ENCODE measurements around the gene ATP5F1E. TPM values are rescaled to one million over a fixed set of nuclear protein-coding genes. Genes with fewer than 3 reads are reported as not detected.
"Not testable (repeated sequence)": the region's sequence is repeated elsewhere in the genome, so short reads cannot be mapped to it uniquely, and the experiment has no call there.

The ATP5F1E gene
- polyA plus RNA-seq, 1 donor: 156 TPM

DNA sequence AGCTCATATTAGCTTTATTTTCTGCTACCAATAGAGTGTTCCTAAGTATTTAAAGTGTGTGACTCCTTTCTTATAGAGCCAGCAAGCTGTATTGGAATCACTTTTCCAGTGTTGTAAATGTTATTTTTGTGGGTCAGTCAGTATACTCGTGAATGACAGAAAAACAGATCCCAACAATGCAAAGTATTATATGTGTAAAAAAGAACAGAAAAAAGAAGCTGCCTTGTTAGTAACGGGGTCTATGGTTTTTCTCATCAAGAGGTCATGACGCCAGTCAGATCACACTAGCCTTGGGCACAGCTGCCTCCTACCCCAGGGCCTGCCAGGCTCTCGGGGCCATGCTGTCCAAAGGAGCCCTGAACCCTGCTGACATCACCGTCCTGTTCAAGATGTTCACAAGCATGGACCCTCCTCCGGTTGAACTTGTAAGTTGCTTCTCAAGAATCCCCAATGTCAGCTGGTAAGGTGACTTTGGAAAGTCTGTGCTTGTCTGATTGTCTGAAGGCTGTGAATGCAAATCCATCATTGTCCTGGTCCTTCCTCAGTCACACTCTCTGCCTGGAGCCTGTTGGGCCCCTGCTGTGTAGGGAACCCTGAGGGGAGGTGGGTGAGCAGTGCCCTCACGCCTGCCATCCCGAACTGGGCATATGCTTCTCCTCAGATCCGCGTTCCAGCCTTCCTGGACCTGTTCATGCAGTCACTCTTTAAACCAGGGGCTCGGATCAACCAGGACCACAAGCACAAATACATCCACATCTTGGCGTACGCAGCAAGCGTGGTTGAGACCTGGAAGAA lies 41.3 kb downstream of the ATP5F1E start:
- no peak for DNase-seq (ENCODE audit: low read depth)

DNA sequence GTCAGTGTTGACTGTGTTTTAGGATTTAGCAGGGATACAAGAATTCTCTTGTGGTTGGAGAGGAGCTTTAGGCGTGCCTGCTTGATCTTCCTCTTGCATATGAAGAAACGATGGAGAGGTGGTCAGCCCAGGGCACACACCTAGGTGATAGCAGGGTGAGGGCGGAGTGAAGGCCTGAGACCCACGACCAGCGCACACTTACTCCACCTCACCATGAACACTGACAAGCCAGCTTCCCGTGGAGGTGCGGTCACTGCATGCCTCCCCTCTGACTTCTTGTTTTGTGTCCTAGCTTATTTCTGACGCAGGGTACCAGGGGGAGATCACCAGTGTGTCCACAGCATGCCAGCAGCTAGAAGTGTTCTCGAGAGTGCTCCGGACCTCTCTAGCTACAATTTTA lies 42.9 kb downstream of the ATP5F1E start:
- DNase-seq (ENCODE audit: low read depth): no peak

DNA sequence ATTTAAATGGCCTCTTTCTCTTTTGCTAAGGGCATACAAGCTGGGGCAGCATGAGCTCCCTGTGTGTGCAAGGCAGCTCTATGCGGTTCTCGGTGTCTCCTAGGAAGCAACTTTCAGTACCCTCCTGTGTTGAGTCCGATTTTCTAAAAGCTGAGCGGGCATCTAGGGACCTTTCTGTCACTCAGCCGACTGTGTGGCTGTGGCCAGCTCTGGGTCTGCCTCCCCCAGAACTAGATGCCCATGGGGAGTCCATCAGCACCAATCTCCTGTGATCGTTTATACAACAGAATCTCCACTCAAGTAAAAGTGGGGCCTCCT lies 43.6 kb downstream of the ATP5F1E start:
- DNase-seq (ENCODE audit: low read depth): no peak

DNA sequence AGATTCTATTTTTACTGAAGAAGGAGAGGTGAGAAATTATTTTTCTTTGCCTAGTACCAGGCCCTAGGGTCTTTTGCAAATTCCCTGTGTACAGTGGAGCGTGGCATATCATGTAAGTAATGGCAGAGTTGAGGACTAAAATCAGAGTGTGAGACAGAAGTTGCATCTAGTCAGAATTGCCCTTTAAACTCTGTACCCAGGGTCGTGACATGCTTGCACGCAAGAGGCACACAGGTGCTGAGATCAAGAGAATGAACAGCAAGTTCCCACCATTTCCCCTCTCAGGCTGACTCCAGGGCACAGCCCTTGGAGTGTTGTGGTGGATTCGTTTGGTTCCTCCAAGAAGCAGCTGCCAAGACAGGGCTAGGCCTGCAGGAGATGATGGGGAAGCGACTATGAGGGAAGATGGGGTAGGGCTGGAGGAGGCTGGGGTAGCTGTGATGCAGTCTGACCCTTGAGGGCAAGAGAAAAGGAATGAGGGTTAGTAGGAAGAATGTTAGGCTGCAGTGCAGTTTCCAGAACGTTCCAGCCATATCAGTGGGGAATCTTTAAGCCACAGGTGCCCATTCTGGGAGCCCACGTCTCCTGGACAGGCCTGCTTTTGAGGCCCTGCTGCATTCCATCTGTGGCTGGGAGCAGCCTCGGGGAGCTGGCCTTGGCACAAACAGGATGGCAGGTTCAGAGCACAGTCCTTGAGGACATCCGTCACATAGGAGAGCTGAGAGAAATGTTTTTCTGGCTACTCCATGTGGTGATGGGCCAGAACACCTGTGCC lies 44.2 kb downstream of the ATP5F1E start:
- DNase-seq (ENCODE audit: low read depth): no peak

DNA sequence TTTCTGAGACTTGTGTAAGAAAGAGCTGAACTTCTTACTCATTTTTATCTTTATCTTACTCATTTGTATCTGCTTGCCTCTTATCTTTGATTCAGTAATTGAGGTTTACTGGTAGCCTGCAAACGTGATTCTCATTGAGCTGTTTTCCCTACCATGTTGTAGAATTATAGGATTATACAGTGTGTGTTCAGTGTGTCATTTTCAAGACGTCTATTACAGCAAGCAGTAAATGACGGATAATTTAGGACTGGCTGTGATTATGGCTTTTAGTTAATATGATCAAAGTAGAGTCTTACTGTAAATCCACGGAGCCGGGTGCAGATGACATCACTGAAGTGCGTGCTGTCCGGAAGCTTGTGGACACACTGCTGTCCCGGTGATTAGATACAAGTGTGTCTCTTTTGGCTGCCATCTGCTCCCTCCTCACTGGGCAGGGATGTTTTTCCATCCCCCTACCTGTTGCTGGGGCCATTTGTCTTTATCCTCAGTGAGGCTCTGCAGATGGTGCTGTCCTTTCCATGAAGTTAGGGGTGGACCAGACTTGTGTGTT lies 45.1 kb downstream of the ATP5F1E start:
- DNase-seq (ENCODE audit: low read depth): no peak

GRCh38 chr20:58986286-58986967 lies 45.7 kb downstream of the ATP5F1E start:
- DNase-seq (ENCODE audit: low read depth): no peak

DNA sequence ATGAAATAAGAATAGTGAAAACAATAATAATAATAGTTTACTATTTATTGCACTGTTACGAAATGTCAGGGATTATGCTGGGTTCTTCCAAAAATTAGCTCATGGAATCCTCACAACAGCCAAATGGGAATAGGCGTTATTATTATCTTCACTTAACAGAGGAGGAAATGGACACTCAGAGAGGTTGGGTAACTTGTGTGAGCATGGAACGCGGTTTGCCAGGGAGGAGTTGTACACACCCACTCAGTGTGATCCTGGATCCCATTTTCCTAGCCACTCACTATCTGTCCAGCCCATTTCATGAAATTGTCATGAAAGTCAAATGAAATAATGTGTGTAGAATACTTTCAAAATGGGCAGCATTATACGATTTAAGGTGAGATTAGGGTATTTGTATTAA lies 46.5 kb downstream of the ATP5F1E start:
- DNase-seq (ENCODE audit: low read depth): no peak

DNA sequence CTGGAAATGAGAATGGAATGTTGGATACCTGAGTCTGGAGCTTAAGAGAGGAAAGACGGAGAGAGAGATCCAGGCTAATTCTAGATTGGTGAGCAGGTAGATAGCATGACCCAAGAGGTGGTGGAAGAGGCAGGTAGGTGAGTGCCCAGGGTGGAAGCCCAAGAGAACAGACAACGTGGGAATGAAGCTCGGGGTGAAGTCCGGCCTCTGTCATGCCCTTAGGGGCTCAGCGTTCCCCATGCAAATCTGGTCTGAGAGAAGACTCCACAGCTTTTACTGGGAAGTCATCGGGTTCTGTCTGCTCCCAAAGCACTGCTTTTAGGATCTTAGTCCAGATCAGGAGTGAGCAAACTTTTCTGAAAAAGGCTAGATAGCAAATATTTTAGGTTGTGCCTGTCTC lies 47.4 kb downstream of the ATP5F1E start:
- no peak for DNase-seq (ENCODE audit: low read depth)

DNA sequence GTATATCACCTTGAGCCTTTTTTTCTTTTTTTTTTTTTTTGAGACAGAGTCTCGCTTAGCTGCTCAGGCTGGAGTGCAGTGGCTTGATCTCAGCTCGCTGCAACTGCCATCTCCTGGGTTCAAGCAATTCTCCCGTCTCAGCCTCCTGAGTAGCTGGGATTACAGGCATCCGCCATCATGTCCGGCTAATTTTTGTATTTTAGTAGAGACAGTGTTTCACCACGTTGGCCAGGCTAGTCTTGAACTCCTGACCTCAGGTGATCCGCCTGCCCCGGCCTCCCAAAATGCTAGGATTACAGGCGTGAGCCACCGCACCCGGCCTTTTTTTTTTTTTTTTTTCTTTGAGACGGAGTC lies 49.0 kb downstream of the ATP5F1E start:
- DNase-seq (ENCODE audit: low read depth): not testable (repeated sequence)

DNA sequence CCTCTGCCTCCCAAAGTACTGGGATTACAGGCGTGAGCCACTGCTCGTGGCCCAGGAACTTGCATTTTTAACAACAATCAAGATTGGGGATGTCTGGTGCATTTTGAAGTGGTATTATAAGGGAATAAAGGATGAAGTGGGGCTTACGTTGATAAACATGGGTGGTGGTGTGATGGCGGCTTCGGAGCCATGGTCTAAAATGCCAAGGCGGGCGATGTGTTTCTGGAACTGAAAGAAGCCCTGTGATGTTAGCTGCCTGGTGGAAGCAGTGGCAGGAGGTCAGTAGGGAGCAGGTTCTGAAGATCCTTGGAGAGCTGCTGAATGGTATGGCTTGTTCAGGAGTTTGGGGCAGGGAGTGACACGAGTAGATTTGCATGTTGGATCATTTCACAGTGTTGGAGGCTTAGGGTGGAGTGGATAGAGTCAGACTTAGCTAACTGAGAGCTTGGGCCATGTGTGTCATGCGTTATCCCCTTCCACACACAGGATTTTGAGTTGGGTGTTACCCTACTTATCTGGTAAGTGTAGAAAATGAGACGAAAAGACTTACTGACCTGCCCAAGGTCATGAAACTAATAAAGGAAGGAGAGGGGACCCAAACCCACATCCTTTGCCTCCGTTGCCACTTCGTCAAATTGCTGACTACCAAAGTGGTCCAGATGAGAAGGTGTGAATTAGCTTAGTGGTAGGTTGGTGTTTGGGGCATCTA lies 49.6 kb downstream of the ATP5F1E start:
- no peak for DNase-seq (ENCODE audit: low read depth)

GRCh38 chr20:58981628-58982364 lies 50.3 kb downstream of the ATP5F1E start:
- DNase-seq (ENCODE audit: low read depth): no peak

- no peak for DNase-seq (ENCODE audit: low read depth)
Measured at GRCh38 chr20:58980711-58981627, 51.2 kb downstream of the ATP5F1E start, which contains the start of gene NELFCD. NELFCD (plus strand) TSS chr20:58981256; CDS start chr20:58981310, 54 bp downstream.

DNA sequence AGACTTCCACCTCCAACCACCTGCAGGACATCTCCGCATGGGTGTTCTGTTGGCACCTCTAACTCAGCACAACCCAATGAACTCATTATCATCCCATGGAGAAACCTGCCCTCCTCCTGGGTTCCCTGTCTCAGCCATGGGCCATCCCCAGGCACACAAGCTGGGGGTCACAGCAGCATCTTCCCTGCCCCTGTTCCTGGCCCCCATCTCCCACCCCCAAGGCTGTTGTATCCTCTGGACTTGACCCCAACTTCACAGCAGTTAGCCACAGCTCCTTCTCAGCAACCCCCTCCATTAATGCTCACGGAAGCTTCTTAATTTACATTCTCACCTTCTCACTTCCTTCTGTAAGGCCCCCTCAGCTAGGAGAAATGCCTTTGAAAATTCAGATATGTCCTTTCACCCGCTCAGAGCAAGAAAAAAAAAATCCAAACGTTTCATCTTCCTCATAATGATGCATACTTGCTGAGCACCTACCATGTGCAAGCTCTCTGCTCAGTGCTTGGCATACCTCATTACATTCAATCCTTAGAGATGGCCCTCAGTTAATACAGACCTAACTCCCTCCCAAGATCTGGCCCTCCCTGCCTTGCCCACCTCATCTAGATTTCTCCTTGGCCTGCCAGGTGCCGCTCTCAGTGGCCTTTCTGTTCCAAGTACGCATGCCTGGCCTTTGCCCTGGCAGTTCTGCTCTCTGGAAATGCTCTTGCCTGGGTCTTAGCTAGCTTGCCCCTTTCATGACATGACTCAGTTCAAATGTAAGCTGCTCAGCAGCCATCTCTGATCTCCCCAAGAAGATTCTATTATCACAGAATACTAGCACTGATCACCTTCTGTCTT lies 53.6 kb downstream of the ATP5F1E start:
- DNase-seq (ENCODE audit: low read depth): no peak

DNA sequence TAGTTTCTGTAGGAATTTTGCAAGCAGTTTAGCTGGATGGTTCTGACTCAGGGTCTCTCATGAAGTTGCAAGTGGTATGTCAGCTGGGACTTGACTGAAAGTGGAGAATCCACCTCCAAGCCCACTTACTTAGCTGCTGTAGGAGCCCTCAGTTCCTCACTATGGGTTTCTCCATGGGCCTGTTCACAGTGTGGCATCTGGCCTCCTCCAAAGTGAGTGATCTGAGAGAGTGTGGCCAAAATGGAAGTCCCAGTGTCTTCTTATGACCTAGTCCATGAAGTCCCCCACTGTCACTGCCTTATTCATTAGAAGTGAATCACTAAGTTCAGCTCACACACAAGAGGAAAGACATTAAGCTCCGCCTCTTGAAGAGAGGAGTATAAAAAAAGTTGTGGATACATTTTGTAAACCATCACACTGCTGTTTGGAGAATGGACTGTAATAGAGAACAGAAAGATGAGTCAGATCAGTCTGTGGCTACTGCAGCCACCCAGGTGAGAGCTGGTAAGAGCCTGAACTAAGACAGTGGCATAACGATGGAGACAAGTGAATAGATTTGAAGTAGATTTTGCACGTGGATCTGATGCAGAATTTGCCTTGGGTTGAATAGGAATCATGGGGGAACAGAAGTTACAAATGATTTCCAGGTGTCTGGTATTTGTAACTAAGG lies 55.9 kb downstream of the ATP5F1E start:
- DNase-seq (ENCODE audit: low read depth): no peak

Data from forelimb muscle (tissue), 1 donor.